ENCODE measurements around the gene NDC80.
A peak's percentile ranks its signal among the peaks of the same experiment; 100 is the strongest.

Gene NDC80

DNA sequence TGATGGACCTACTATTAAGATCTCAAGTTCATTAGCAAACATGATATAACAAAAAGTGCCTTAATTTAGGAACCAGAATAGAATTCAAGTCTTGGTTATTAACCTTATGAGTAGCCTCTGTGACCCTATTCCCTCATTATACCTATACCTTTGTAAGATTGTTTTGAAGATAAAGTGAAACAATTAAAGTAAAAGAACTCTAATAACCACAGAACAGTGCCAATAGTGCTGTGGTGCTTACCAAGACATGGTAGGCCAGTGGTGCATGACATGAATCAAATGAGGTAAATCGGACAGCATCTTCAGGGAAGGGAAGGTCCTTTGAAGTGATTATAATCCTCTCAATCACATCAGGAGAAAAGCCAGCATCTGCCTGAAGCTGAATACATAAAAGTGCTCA lies 36.5 kb upstream of the NDC80 start:
- no peak overlapping the region; the same call in 1 of the 2 replicates for H3K27ac ChIP-seq
- TF ChIP-seq CTCF (conservative IDR thresholded peaks at IDR 0.05) (no peak), ZFX (IDR thresholded peaks at IDR 0.05) (no peak)

DNA sequence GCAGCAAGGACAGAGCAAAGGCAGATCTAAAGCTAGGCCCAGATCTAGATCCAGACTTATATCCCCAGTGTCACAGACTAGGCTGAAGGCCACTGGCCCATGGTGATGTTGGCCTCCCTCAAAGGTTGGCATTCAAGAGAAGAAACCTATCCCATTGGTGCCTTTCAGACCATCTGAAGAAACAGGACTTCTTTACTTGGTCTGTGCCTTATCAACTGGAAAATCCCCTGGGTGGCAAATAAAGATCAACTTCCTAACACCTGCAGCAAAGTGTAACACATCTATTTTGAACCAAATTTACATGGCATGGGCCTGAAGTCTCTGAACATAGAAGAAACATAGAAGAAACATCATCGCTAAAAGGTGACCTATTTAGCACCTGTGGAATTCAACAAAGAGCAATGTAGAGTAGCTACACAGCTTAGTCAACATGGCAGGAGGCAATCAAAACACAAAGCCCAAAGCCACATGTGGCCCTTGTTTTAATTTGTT lies 35.9 kb upstream of the NDC80 start:
- TF ChIP-seq ZFX (IDR thresholded peaks at IDR 0.05): no peak
- TF ChIP-seq CTCF (conservative IDR thresholded peaks at IDR 0.05): no peak
- no peak overlapping the region; the same call in 1 of the 2 replicates for H3K27ac ChIP-seq

- no peak overlapping the region for H3K27ac ChIP-seq
- TF ChIP-seq CTCF (conservative IDR thresholded peaks at IDR 0.05) (no peak), ZFX (IDR thresholded peaks at IDR 0.05) (no peak)
Measured at GRCh38 chr18:2536063-2536462, 35.3 kb upstream of the NDC80 start.

DNA sequence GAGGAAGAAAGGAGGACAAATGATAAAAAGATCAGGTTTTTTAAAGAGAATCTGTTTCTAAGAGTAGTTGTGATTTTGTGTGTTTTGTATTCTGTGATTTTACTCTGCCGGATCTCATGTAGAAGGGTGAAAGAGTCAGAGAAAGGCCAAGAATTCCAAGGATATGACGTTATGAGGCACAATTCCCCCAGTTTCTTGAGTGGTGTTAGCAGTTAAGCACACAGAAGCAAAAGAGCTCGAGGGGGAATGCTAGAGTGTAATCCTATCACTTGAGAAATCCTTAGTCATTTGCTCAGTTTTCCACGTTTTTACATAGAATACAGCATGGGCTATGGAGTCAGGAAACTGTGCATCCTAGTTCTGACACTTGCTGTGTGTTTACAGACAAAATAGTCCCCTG lies 34.9 kb upstream of the NDC80 start:
- no peak for TF ChIP-seq CTCF (conservative IDR thresholded peaks at IDR 0.05)
- TF ChIP-seq ZFX (IDR thresholded peaks at IDR 0.05): no peak
- H3K27ac ChIP-seq: no peak overlapping the region

GRCh38 chr18:2537296-2537695 lies 34.1 kb upstream of the NDC80 start:
- H3K27ac ChIP-seq: no peak overlapping the region
- no peak for TF ChIP-seq ZFX (IDR thresholded peaks at IDR 0.05)

GRCh38 chr18:2538236-2538635 lies 33.1 kb upstream of the NDC80 start:
- H3K27ac ChIP-seq: peak overlapping the region; percentile 66
- TF ChIP-seq CTCF (conservative IDR thresholded peaks at IDR 0.05) (no peak), ZFX (IDR thresholded peaks at IDR 0.05) (no peak)

GRCh38 chr18:2538844-2539243 lies 32.5 kb upstream of the NDC80 start:
- H3K27ac ChIP-seq: no peak overlapping the region

More at GRCh38 chr18:2538844-2539243, 32.5 kb upstream of the NDC80 start:
- TF ChIP-seq ZFX (IDR thresholded peaks at IDR 0.05) (no peak), CTCF (conservative IDR thresholded peaks at IDR 0.05) (no peak)
